HG03342 (cell line): ENCODE results near the gene ARMC9.
"Not testable (repeated sequence)": the region's sequence is repeated elsewhere in the genome, so short reads cannot be mapped to it uniquely, and the experiment has no call there.

Experiments used
- ATAC-seq: cut with Tn5 transposase; IDR thresholded peaks from one replicate; pipeline ENCODE4 v1.9.1; 2021; ENCODE audit warnings: mild to moderate bottlenecking, moderate library complexity; ENCODE audit not compliant: unreplicated experiment

ARMC9 gene

GRCh38 chr2:231357931-231358330 lies 159.5 kb downstream of the ARMC9 start:
- ATAC-seq = no peak

- ATAC-seq = no peak
Observed at GRCh38 chr2:231359441-231359840, 161.0 kb downstream of the ARMC9 start.

- ATAC-seq = no peak
Observed at GRCh38 chr2:231359948-231360347, 161.5 kb downstream of the ARMC9 start.

GRCh38 chr2:231360401-231360800 lies 162.0 kb downstream of the ARMC9 start:
- ATAC-seq = no peak

GRCh38 chr2:231360881-231361371 lies 162.5 kb downstream of the ARMC9 start:
- ATAC-seq = no peak

- peak; percentile 94 for ATAC-seq
Observed at GRCh38 chr2:231361701-231362554, 163.5 kb downstream of the ARMC9 start.

- ATAC-seq = peak; percentile 6
Observed at GRCh38 chr2:231362555-231363184, 164.2 kb downstream of the ARMC9 start.

GRCh38 chr2:231364061-231364460 lies 165.6 kb downstream of the ARMC9 start:
- no peak for ATAC-seq

GRCh38 chr2:231364961-231365810 lies 166.8 kb downstream of the ARMC9 start:
- no peak for ATAC-seq

- no peak for ATAC-seq
Observed at GRCh38 chr2:231367178-231367577, 168.7 kb downstream of the ARMC9 start.

- ATAC-seq = no peak
Observed at GRCh38 chr2:231369580-231370428, 171.4 kb downstream of the ARMC9 start.

- no peak for ATAC-seq
Observed at GRCh38 chr2:231370429-231370748, 172.0 kb downstream of the ARMC9 start.

- no peak for ATAC-seq
Observed at GRCh38 chr2:231370749-231371429, 172.5 kb downstream of the ARMC9 start.

GRCh38 chr2:231371430-231372054 lies 173.1 kb downstream of the ARMC9 start:
- no peak for ATAC-seq

GRCh38 chr2:231372326-231372725 lies 173.9 kb downstream of the ARMC9 start:
- no peak for ATAC-seq

- no peak for ATAC-seq
Observed at GRCh38 chr2:231373184-231373583, 174.8 kb downstream of the ARMC9 start.

- no peak for ATAC-seq
Observed at GRCh38 chr2:231373786-231374349, 175.4 kb downstream of the ARMC9 start.

- no peak for ATAC-seq
Observed at GRCh38 chr2:231374771-231375170, 176.3 kb downstream of the ARMC9 start.

- ATAC-seq = not testable (repeated sequence)
Observed at GRCh38 chr2:231375994-231376615, 177.7 kb downstream of the ARMC9 start.
